GM21737 (cell line): ENCODE measurements around the gene NFATC1.

Experiments
- ATAC-seq: cut with Tn5 transposase; IDR thresholded peaks from one replicate; pipeline ENCODE4 v1.9.1; 2021; ENCODE audit warnings: mild to moderate bottlenecking, moderate library complexity; ENCODE audit not compliant: unreplicated experiment

NFATC1 gene

DNA sequence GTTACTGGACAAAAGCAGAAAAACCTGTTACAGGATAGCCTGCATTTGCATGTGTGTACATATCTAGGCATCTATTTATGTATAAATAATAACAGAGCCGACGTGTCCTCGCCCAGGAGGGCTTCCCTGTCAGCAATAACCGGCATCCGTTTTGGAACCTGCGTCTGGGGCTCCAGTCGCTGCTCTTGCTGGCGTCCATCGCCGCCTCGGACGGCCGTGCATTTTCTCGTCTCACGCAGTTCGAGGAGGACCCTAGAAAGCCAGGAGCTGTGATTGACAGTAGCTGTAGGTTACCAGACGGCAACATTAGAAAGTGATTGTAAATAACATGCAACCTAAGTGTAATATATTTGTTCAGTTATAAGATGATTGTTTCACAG lies 132.6 kb downstream of the NFATC1 start:
- ATAC-seq: no peak

DNA sequence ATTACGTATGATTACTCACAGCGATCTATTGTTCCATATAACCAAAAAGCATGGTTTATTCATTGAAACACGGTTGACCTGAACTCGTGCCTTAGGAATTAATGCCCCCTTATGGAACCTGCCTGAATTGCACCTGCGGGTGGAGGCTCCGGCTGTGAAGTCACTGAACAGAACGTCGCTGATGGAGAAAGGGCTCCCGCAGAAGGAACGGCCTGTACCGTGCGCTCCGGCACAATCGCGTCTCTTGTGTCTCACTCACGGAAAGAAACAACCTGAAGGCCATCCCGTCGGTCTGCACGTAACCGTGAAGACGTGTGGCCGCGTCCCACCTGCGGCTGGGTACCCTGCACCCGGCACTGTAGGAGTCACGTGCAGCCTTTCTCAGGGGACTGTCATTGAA lies 133.1 kb downstream of the NFATC1 start:
- ATAC-seq: no peak

DNA sequence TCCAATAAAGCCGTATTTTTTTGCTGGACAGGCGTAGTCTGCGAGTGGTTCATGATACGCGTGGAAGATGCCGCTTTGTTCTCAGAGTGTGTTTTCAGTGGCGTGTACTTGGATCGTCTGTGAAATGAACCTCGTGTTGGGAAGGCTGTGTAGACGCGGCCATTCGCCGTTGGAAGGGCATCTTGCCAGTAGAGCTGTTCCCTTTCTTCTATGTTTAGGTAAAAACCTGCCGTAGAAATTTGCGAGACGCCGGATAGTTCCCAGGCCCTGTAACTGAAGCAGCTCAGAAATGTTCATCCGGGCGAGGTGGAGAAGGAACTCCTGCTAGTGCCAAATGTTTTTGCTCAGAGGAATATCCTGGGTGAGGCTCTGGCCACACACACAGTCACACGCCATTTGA lies 133.6 kb downstream of the NFATC1 start:
- no peak for ATAC-seq

DNA sequence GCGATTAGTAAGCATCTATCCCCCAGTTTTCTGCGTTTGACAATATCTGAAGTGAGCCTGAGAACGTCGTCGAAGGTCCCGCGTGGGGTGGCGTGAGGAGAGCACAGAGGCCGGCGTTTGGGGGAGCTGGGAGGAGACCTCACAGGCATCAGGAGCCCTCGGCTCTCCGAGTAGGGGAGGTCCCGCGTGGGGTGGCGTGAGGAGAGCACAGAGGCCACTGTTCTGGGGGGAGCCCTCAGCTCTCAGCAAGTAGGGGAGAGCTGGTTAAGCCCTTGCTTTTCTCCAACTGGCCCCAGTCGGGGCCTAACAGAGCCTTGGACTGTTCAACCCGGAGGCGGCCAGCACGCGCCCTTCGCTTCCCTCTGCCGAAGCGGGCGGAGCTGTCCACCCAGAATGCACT lies 134.3 kb downstream of the NFATC1 start:
- no peak for ATAC-seq

DNA sequence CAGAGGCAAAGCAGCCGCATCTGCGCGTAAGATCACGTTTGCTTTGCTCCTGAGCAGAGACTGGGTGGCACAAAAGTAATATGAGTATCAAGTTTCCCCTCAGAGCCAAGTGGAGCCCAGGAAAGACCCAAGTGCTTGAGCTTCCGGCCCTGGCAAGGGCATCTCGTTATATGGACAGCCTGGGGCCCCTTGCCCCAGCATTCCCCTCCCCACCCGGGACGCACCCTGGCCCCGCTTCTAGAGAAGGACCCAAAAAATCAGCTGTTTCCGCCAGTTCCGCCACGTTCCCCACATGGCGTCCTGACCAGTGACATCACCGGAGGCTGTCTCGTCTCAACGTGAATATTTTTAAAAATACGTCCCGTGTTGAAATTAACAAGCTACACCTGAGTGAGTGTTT lies 135.1 kb downstream of the NFATC1 start:
- no peak for ATAC-seq

DNA sequence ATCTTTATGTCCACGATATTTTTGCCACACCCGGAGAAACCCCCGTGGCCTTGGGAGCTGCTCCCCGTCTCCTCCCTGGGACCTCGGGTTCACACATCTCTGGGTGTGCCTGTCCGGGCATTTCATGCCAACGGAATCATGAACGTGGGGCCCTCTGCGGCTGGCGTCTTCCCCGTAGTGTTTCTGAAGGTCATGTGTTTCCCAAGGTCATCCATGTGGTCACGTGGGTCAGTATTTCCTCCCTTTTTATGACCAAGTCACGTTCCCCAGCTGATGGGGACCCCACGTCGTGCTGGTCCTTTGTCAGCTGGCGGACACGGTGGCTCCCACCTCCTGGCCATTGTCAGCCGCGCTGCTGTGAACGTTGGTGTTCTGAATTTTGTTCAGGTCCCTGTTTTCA lies 135.7 kb downstream of the NFATC1 start:
- ATAC-seq: no peak

DNA sequence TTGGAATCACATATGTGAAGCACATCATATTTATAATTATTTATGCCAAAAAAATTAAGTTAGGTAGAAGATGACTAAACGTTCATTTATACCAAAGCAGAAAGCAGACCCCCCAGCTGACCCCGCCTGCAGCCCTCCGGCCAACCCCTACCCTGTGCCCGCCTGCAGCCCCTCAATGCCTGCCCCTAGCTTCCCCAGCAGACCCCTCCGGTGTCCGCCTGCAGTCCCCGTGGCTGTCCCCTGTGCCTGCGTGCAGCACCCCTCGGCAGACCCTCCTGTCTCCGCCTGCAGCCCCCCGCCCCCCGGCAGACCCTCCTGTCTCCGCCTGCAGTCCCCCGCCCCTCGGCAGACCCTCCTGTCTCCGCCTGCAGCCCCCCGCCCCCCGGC lies 136.2 kb downstream of the NFATC1 start:
- ATAC-seq: no peak

DNA sequence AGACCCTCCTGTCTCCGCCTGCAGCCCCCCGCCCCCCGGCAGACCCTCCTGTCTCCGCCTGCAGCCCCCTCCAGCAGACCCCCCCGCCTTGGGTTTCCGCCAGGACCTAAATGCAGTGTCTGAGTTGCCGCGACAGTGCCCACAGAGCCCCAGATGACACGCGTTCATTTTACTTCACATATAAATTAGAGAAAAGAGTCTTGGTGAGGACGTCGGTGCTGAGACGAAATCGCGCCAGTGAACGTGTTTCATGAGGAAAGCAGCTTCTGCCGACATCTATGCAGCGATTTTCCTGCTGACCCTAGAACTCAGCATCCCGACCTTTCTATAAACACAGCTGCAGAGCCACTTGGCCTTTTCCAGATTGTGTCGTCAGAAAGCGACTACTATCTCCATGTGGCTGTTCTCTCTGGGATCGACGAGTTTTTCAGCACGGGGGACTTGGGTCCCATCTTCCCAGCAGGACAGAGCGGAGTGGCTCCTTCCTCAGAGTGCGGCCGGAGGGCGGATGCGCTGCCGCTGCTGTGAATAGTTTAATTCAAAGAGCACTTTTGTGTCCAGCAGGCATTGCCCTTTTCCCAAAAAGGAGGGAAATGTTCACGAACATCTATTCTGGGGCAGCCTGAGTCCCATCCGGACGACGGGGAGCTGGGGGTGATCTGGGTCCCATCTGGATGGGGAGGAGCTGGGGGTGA lies 136.7 kb downstream of the NFATC1 start:
- ATAC-seq: no peak

DNA sequence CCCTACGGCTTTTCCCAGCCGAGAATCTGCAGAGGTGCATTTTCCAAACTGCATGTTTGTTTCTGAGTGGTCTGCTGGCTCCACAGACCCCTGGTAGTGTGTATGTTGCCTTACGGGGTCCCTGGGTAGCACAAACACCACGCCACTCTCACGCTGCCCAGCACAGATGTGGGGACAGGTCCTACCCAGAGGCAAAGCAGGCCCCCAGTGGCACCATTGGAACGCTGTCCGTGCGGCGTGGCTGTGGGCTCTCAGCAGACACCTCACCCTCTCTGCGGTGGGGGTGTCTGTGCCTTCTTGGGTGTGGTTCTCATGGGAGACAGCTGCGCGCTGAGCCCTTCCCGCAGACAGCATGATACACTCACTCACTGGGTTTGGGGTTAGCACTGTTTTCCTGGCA lies 137.4 kb downstream of the NFATC1 start:
- ATAC-seq: no peak

DNA sequence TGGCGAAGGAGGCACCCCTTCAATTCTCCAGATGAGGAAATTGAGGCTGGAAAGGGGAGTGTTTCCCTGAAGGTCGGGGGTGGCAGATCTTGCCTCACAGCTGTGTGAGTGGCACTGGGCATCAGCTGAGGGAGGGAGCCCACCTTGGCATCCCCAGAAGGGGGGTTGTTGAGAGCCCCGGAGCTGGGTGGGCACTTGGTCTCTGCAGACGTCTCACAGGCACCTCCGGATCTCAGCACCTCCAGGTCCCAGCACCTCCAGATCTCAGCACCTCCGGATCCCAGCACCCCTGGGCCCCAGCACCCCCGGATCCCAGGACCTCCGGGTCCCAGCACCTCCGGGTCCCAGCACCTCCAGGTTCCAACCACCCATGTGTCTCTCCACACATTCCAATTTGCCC lies 137.9 kb downstream of the NFATC1 start:
- no peak for ATAC-seq

DNA sequence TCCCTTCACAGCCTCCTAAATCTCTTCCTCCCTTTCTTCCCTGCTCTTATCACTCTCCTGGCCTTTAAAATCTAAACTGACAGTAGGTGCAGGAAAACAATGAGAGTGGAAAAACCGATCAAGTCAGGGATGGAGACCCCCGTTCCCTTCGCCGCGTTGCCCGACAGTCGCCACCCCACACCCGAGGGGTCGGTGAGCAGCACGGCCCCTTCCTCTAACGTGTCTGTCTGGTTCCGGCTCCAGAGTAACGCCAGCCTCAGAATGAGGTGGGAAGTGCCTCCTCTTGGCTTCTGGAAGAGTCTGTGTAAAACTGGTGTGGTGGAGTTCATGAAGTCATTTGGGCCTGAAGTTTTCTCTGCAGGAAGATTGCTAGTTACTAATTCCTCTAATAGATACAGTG lies 138.6 kb downstream of the NFATC1 start:
- ATAC-seq: no peak

DNA sequence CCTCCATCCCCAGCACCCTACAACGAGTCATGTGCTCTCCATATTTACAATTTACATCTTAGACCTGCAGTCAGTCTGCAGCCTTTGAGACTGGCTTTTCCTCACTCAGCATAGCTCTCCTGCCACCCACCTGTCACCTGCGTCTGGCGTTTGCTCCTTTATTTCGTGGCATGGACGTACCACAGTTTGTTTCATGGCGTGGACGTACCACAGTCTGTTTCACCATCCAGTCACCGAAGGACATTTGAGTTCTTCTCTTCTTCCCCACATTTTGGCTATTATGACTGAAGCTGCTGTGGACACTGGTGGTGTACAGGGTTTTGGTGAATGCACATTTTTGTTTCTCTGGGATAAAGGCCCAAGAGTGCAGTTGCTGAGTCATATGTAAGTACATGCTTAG lies 142.0 kb downstream of the NFATC1 start:
- no peak for ATAC-seq

DNA sequence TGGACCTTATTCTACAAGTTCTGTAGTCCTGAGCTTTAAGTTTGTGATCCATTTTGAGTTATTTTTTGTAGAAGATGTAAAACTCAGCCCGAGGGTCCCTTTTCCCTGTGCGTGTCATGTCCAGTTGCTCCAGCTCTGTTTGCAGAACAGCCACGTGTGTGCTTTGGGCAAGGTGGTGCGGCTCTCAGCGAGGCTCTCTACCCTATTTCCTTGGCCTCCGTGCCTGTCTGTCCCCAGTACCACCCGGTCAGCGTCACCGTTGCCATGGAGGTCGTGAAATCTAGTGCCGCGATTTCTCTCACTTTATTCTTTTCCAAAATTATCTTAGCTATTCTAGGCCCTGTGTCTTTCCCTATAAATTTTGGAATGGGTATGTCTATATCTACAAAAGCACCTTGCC lies 142.9 kb downstream of the NFATC1 start:
- no peak for ATAC-seq

DNA sequence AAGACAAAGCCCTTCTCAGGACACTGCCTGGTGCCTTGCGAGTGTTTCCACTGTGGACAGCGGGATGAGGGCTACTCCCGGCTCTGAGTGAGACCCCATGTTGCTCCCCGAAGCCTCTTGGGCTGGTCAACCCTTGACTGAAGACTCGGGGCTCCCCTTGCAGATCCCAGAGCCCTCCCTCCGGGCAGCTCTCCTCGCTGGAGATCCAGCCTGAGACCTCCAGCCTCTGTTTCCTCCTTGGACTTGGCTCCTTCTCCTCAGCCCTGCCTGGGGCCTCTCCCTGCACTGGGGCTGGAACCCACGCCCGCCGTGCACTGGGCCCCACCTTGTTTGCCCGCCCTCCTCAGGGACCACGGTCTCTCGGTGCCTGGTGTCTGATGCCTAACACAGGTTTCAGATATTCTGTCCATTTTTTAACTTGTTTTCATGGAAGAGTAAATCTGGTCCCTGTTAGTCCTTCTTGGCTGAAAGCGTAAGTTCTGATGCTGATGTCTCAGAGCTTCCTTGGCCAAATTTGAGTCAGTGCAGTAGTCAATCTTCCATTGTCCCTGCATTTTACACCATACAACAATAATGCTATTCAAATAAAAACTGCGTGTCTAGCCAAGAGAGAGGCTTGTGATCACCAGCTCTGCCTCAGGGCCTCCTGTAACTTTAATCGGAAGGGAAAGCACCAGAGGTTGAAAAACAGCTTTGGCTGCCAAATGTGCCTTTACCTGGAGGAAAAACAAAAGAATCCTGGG lies 144.6 kb downstream of the NFATC1 start:
- ATAC-seq: no peak

DNA sequence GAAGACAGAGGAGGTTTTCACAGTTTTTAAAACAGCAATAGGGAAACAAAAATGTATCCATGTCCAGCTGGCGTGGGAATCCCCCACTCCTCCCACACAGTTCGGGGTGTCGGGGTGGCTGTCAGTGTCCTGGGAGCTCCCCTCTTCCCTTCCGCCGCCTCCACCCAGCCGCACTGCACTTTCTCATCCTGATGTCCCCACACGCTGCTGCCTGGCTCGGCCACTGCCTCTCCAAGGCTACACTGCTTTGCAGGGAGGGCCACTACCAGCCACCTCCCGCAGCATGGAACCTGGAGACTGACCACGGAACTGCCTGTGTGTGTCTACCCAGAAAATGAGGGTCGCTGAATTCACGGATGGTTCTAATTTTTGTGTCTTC lies 145.2 kb downstream of the NFATC1 start:
- ATAC-seq: no peak

DNA sequence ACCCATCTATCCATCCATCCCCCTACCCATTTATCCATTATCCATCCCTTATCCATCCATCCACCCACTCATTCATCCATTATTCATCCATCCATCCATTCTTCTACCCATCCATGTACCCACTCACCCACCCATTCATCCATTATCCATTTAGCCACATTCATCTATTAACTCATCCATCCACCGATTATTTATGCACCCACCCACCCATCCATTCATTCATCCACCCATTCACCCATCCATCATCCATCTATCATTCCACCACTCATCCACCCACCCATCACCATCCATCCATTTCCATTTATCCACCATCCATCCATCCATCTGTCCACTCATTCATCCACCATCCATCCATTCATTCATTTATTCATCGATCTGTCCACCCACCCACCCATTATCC lies 146.5 kb downstream of the NFATC1 start:
- ATAC-seq: no peak

DNA sequence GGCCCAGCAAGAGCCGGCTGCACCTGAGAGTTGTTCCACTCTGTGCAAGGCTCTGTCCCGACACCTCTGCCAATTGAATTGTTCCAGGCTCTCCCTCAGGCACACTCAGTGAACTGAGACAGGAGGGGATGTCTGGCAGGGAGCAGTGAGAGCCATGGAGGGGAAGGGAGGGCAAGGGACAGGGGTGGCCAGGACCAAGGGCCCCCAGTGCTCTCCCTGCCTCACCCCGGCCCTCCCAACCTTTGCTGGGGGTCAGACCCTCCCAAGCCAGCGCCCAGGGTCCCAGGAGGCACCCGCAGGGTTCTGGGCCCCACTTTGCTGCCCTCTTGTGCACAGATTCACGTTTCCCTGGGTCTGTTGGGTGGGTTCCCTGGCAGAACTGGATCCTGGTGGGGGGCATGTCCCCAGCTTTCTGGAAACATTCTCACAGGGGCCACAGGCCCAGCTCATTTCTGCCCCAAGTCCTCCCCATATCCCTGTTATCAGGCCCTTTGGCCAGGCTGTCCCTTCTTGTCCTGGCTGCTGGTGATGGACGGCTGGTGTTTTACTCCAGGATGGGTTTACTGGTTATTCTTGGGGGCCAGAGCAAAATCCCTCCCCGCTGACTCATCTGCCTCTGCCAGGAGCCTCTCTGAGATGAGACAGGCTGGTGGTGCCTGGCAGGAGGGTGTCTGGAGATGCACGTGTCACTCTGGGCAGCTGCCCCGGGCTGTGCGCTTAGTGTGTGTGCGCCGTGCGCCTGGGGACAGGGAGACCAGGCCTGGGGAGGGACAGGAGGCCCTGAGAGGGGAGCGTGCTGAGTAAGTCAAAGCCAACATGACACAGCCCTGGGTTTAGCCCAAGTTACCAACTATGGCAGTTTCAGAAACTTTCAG lies 147.4 kb downstream of the NFATC1 start:
- no peak for ATAC-seq

DNA sequence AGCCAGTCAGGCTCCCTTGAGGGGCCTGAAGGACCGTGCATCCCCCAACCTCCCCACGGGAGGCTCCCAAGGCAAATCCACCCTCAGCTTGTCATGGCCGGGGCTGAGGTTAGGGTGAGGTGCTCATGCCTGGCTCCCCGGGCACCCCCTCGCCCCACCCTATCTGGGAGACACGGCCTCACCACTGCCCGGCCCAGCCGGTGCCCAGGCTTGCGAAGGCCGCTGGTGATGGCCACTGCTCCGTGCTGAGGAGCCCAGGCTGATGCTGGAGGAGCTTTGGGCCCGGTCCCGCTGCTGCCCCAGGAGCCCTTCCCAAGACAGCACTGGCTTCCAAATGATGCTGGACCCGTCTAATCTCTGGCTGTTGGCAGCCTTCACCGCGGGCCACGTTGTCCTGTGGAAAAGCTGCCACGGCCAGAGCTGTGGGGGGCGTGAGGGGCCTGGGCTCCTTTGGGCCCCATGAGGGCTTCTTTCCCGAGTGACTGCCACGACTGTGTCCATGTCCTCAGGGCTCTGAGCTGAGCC lies 148.2 kb downstream of the NFATC1 start:
- ATAC-seq: no peak

DNA sequence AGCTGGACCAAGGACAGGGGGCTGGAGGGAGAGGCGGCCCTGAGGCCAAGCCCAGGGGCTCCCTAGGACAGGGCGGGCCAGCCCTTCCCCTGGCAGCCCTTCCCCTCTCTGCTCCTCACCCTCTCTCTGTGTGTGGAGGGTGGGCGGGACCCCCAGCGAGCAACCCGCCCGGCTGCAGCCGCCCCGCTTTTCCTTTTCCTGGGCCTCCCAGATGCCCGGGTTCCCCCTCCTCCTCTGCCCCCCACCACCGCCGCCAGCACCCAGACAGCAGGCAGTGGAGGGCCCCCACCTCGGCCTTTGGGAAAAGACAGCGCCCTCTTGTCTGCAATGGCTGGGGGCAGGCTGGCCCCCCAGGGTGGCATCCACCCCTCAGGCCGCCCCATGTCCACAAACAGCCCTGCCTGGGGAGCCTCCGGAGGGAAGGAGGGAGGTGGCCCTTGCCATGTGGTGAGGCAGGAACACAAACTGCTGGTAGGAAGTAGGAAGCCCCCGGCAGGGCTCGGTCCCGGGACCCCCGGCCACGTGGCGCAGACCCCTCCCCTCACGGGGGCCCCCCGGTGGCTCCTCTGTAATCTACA lies 148.7 kb downstream of the NFATC1 start:
- ATAC-seq: no peak

DNA sequence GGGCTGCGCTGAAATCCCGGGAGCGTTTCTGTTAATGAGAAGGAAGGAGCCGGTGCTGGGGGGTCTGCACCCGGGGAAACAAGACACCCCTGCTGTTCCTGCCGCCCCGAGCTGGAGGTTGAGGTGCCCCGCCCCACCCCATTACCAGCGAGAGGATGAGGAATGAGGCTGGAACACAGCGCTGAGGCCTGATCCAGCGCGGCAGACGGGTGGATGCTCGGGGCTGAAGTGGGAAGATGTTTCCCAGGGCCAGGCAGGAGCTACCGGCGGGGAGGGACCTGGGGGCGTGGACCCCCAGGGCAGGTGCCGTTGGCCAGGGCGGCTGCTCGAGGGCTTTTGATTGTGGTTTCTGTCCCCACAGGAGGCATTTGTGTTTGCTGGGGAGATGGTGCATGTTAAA lies 149.5 kb downstream of the NFATC1 start:
- no peak for ATAC-seq

DNA sequence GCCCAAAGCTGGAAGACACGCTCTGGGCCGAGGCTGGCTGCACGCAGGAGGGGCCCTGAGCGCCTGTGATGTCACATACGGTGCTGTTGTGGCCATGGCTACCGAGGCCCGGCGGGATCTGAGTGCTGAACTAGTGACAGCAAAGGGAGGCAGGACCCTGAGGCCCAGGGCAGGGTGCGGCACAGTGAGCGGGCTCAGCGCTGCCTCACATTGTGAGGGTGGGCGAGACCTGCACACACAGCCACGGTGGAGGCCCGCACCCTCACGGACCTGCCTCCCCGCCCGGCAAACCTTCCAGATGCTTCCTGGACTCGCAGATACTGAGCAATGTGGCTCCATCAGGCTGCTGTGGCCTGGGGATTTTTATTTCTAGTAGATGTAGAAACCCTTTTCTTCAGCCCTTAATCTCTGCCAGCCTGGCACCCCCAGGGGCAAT lies 150.0 kb downstream of the NFATC1 start:
- ATAC-seq: no peak
